NCI-H128 (cell line): ENCODE data around the gene ABHD10.

Experiments
- DNase-seq: peaks from one replicate; lab custom pipeline; 2025; ENCODE audit not compliant: unreplicated experiment; lab: John Stamatoyannopoulos, UW

Gene ABHD10

GRCh38 chr3:112000367-112000771 is 21.5 kb downstream of the ABHD10 start:
- DNase-seq, result no peak

DNA sequence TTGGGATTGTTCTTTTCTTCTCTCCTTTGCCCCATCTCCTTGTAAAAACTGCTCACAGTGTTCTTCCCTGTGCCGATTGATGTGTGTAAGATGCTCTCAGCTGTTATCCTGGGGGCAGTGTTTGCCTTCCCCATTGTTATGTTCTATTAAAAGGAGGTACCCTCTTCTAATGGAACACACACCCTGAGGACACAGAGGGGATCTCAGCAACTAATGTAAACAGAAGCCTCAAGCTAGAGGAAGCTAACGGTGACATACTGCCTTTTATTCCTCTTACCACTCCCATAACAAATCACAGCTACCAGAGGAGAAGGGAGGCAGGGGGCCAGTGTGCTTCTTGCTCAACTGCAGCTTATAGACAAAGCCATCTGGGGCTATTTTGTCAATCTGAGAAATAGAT is 22.1 kb downstream of the ABHD10 start:
- DNase-seq, result peak; percentile 40

- DNase-seq, result no peak
These were observed 22.7 kb downstream of the ABHD10 start for GRCh38 chr3:112001526-112001925.

DNA sequence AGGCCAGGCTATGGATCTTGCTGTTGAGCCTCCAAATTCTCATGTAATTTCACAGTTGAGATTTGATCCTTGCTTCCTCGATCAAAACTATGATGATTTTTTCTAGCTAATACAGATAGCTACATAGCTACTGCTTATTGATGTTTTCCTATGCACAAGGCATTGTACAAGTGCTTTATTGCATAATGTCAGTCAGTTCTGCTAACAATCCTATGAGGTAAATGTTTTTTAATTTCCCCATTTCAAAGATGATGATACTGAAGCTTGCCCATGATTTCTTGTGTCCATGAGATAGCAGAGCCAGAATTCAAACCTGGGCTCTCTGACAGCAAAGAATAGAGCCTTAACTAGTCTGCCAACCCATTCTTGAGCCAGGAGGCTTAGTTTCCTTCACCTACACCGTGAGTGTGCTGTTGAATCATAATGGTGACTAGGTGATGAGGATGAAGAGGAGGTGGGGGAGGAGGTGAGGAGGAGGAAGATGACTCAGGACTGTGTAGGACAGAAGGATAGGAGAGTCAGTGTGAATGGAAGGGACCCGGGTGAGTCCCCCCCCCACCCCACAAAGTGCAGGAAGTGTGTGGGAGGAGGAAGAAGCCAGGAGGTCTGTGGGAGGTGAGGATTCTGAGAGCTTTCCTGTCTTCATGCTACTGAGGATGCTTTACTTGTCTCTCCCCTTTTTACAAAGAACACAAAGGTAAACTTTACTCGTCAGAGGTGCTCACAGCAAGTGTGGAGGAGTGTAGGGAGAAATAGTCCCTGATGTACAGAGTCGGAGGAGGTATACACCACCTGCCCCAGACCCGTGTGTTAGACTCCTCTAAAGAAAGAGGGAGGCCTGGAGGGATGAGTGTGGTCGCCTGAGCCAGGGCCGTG is 23.5 kb downstream of the ABHD10 start:
- no peak for DNase-seq

DNA sequence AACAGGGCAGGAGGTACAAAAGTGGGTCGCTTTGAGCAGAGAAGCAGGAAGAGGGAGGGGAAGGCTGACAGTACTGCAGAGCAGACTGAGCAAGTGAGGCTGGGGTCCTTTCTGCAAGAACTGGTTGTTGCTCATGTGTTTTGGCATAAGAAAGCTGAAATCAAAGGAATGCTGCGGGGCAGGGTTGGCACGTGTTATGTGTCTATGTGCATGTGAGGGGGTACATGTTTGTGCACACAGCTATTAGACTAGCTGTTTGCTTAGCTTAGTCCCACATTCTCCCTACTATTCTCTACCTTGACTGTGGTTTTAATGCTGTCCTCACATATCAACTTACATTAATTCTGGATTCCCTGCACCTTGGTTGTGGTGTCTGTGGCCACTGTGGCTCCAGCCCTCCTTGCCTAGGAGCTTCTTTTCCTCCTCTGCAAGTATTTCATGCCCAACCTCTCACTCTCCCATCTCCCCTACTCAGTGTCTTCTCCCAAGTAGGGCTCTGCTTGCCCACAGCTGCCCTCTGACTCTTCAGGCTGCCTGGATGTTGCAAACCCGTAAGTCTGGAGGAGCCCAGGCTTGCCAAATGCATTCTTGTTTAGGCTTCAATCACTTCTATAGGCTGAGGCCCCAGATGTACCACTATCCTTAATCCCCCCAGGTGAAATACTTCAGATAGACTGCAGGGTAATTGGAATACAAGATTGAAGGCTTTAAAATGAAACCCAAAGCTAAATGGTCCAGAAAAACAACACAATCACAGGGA is 24.7 kb downstream of the ABHD10 start:
- no peak for DNase-seq

DNA sequence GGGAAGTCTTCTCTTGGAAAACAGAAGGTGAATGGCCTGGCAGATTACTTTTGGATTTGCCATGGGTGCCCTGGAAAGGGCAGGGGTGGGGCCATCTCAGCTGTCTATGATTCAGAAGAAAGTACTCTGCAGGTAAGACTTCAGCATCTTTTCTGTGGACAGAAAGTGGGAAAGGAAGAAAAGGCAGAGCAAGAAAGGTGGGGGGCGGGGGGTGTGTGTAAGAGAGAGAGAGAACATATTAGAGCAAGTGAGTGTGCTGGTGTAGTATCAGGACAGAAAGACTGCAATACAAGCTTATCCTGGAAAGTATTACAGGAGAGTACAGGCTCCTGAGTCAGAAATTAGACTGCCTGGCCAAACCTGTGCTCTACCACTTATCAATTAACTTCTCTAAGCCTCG is 25.4 kb downstream of the ABHD10 start:
- DNase-seq, result no peak

- DNase-seq, result no peak
These were observed 25.8 kb downstream of the ABHD10 start for GRCh38 chr3:112004669-112005068.

GRCh38 chr3:112005091-112005672 is 26.4 kb downstream of the ABHD10 start:
- no peak for DNase-seq

GRCh38 chr3:112007633-112008032 is 28.8 kb downstream of the ABHD10 start:
- DNase-seq, result no peak

GRCh38 chr3:112009670-112010069 is 30.8 kb downstream of the ABHD10 start:
- no peak for DNase-seq

DNA sequence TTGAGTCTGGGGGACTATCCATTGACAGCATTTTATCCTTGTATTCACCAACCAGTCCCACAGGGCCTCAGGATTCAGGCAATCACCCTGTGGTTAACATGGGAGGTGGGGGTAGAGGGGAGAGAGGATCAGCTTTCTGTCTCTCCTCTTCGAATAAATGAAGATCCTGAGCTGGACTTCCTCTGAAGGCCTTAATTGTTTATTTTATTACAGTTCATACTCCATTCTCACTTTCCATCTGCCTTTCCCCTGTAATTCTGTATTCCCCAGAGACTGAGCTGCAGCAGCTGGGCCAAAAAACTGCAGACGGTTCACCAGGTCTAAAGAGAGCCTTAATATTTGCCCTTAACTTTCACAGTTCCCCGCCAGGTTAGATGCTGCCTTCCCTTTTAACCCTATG is 31.8 kb downstream of the ABHD10 start:
- DNase-seq, result peak; percentile 29

- no peak for DNase-seq
These were observed 32.6 kb downstream of the ABHD10 start for GRCh38 chr3:112011376-112011940.

DNA sequence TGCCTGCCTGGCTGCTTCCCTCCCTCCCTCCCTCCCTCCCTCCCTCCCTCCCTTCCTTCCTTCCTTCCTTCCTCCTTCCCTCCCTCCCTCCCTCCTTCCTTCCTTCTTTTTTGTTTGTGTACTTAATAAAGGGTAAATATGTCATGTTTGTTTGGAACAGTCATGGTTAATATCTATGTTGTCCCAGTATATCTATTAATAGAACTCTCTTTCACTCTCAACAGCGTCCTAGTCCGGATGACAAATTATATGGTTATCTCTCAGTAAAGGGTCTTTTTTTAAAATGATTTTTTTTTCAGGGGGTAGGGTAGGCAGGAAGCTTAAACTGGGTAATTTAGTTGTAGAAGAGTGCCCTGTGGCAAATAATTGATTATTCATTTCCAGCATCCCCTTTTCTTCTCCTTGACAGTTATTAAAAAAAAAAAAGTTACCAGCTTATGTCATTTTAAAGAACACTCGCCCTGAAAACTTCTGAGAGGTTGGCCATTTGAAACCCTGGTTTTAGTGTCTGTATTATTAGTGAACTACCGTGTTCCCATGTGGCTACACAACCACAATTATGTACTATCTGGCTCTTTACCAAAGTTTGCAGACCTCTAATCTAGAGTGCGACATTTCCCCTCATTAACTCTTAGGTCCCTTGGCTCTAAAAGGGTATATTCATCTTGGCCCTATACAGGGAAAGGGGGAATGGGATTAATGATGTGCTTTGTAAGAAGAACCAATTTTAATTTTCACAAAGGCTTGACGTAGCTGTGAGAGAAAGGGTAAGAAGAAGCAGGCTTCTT is 33.6 kb downstream of the ABHD10 start:
- no peak for DNase-seq

DNA sequence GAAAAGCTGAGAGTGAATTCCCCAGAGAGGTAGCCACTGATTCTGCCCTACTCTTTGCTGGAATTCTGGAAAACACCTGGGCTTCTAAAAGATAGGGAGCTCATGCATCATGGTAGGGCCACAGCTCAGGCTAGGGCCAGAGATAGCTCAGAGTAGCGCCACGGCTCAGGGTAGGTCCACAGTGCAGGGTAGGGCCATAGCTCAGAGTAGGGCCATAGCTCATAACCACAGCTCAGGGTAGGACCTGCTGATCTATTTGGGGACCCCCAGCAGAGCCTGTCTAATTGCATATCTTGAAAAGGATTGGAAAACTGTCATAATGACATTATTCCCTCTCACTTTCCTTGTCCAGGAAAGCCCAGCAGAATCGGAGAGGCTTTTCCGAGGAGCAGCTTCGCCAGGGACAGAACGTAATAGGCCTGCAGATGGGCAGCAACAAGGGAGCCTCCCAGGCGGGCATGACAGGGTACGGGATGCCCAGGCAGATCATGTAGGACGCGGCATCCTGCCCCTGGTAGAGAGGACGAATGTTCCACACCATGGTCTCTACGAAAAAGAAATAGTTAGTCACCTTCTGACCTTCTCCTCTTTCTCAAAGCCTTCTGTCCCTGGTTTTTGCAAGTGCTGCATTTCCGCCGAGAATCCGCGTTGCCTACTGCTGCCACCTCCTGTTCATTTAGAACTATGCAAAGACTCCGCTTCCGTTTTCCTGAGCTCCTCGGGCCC is 34.4 kb downstream of the ABHD10 start:
- no peak for DNase-seq

DNA sequence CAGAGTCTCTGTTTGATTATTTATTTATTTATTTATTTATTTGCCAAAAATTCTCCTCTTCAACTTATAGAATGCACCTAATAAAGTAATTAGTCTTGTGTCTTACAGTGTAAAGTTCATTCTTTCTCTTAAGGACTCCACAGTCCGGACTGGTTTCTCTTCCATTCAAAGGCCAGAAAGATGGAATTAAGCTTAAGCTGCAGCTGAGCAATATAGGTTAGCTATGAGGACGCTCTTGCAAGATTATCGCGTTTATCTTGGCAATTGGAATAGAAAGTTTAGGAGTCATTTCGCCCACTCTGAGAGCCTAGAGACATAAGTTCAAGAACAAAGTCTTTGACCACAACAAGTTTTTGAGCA is 34.9 kb downstream of the ABHD10 start:
- no peak for DNase-seq

DNA sequence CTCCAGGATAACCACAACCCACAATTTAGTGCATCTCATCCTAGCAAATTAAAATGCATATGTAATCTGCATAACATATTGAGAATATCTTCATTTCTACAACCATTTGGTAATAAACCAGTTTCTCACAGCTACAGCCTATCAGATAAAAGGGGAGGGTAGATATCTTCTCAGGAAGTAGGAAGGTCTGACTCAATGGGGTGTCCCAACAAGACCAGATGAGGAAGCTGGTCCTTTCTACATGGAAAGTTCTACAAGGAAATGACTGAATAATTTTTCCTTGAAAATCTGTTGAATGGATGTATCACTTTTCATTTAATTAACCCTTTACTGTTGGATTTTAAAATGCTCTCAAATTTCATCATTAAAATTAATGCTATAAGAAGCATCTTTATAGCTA is 38.3 kb downstream of the ABHD10 start:
- DNase-seq, result no peak

DNA sequence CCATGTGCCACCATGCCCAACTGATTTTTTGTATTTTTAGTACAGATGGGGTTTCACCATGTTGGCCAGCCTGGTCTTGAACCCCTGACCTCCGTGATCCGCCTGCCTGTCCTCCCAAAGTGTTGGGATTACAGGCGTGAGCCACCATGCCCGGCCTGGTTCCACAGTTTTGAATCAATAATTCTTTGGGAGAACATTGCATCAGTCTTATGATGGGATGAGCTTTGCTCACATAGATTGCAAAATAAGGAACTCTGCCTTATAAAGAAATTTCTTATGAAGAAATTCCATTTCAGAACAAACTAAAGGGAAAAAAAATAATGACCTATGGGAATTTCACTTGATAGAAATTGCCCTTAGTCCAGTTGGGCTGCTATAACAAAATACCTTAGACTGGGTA is 39.9 kb downstream of the ABHD10 start:
- no peak for DNase-seq

DNA sequence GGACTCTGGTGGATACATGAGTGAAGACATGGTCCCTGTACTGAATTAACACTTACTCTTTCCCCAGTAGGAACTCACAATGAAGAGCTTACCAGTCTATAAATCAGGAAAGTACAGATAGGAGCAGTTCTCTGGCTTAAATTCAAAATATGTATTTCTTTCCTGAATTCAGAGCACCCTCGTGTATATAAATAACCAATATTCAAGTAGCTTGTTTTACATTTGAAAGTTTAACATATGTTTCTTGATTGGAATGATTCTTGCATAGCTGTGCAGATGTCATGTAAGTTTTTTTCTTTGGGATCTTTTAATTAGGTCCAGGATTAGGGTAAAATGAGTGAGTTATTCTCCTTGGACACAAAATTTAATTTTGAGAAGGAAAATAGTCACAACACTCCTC is 40.9 kb downstream of the ABHD10 start:
- no peak for DNase-seq

DNA sequence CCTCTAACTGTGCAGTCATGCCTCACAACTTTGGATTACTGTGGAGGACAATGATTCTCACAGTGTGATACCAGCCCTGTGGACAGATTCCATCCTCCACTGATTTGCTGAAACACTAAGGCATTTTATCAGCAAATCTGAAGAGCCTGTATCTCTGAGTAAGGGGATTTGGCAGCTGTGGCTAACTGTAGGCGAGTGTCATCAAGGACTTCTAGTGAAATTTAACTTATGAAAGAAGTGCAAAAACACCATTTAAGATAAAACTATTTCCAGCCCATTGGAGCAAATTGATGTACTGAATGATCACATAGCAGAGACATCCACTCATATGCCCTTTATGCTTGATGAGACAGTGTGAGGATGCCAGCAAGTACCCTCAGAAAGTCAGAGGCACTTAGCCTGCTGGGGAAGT is 41.9 kb downstream of the ABHD10 start:
- DNase-seq, result no peak

DNA sequence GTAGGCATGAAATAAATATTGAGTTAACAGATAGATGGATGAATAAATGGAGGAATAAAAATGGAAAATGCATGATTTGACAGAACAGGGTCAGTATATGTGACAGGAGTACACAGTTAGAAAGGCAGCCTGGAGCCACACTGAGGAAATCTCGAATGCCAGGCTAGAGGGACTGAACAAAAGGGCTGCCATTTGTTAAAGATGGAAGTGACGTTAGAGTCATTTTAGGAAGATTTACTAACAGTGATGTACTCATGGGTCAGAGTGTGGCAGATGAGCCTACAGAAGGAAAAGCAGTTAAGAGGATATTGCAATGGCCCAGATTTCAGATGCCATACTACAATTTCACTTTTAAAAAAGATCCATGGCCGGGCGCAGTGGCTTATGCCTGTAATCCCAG is 48.3 kb downstream of the ABHD10 start:
- DNase-seq, result no peak
